GM19324 (cell line): ENCODE measurements around the gene NDNF.
A peak's percentile ranks its signal among the peaks of the same experiment; 100 is the strongest.

ENCODE experiments used
- ATAC-seq: cut with Tn5 transposase; IDR thresholded peaks from one replicate; pipeline ENCODE4 v1.9.1; 2021; ENCODE audit warnings: mild to moderate bottlenecking, moderate library complexity; ENCODE audit not compliant: unreplicated experiment, low FRiP score

Gene NDNF

DNA sequence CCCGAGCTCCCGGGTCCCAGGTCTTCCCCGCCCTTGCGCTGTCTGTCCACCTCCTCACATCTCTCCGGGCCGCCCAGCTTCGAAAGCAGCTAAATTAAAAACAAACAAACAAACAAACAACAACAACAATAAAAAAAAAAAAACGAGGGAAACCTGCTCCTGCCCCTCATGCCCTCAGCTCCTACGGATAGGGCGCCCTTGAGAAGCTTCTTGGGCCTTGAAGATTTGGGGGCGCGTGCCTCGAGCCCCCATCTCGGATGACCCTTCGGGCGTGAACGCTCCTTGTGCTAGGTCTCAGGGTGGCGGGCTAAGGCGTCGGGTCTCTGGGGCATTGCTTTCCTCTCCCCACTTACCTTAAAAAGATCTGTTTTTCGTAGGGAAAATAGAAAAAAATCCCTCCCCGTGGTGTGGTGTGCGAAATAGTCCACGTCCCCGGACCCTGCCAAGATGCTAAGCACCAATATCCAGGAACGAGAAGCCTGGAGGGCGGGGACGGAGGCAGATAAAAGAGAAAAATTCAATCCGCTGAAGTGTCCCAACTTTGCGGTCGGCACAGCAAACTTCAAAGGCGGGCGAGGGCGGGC is 603 bp downstream of the NDNF start:
- ATAC-seq: no peak

DNA sequence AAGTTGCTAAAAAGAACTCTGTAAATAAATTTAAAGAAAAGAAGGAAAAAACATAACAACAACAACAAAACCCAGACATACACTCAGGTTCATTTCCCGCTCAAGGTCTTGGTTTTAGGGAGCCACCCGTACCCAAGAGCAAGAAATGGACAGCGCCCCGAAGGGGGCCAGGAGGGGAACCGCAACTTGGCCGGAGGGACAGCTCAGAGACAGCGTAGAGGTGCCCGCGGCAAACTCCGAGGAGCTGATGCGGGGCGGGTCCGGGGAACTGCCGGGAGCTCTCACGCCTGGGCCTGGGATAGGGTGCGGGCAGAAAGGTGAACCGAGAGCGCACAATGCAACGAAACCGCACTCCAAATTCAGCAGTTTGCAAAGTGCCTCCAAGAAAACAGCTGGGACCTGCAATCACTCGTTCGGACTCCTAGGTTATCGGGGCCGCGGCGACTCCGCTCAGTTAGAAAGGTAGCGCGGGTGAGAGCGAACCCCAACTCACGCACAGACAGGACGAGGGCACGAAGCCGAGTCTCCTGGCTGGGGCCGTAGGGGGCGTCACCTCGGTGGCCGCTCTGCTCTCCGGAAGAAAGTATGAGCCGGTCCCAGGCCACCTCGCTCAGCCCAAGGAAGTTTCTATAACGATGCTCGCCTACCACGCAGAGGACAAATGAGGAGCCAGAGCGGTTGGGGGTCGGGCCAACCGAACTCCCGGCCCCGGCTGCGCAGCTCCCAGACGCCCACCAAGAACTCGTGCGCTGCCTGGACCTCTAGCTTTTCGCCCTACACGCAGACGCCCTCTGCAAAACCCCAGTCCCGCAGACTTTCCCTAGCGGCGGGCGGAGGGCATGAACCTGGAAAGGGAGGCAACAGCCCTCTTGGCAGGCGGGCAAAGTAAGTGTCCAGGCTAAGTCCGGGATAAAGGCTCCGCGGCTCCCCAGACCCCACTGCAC is 1.4 kb downstream of the NDNF start:
- no peak for ATAC-seq

DNA sequence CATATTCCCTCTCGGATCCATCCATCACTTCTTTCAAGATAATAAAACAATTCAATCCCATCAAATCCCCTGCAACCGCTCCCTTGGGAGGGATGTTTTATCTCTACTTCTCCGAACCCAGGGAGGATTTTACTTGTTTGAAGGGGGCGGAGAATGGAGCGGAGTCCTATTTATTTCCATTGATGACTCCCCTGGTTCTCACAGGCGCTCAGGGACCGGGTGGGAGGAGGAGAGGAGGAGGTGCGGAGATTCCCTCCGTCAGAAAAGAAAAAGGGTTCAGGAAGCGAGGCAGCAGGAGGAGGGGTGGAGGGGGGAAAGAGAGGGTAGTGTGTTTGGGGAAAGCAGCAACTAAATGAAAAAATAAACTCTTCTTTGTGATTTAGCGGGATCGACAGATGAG is 2.1 kb downstream of the NDNF start:
- ATAC-seq: no peak

DNA sequence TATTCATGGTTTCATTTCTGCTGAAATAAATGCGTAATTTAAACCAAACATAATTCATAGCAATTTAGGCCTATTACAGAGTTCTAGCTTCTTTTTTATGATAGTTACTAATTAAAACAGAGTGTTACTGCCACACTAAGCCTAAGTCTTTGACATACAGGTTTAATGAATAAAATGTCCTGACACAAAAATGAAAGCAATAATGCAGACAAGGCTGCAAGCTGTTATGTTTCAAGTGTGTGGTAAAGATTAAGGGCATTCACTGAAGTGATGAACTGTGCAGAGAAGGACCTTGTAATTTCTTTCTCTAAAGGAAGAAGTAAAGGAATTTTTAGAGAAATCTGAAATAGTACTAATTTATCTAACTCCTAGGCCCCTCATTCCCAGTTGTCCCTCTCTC is 2.9 kb downstream of the NDNF start:
- no peak for ATAC-seq

DNA sequence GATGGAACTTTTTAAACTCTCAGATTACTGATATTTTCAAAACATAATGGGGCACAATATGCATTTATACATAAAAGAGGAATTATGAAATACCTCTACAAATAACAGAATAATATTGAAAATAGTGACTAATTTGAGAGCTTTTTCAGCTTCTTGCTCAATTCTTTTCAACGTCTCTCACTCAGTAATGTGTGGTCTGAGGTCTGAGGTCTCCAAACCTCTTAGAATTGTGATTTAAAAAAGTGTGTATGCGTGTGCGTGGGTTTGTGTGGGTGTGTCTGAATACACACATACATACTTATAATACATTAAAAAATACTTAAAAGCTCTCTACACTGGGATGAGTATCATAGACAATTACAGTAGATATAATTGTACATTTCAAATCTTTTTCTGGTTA is 7.9 kb downstream of the NDNF start:
- ATAC-seq: no peak

DNA sequence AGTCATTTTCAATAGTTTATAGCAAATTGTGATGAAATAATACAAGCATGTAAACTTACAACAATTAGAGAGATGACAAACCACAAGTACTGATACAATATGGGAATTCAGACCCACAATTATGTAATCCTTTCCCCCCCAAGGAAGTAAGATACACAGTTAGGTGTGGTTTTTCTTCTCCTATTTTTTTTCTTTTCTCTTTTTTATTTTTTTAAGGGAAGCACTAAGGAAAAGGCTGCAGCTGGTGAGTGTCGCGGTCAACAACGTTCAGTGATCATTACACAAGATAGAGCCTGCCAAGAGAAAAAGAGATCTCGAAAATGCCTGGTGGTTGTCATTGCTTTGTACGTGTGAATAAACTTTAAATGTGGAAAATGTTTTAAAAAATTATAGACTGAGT is 9.8 kb downstream of the NDNF start:
- no peak for ATAC-seq

DNA sequence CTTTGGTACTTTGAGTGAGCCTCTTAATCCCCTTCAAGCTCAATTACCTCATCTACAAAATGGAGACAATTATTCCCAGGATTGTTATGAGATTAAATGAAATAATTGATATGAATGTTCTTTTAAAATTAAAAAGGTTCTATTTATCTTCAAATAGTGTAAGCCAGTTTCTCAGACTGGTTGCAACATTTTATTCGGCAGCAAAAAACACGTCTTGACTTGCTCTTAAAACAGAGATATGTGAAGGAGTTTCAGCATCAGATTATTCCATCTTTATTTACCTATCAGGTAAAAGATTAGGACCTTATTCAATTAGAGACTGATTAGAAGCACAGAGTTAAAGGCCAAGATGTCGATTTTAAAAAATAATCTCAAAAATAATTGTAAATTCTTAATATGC is 10.5 kb downstream of the NDNF start:
- no peak for ATAC-seq

DNA sequence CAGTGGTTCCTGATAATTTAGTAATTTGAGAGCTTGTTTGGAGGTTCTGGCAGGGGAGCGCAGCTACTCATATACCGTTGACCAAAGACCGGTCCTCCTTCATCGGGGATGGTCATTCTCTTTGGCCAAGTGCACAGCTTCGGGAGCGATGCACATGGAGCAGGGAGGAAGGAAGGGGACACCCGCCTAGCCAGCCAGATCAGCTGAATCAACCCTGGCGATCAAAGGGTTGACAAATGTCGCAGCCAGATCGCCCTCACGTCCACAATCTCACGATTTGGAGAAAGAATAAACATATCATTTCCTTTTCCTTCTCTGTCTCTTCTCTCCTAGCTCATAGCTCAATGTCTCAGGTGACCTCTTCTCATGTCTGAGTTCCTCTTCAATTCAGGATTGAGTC is 11.1 kb downstream of the NDNF start:
- ATAC-seq: no peak

DNA sequence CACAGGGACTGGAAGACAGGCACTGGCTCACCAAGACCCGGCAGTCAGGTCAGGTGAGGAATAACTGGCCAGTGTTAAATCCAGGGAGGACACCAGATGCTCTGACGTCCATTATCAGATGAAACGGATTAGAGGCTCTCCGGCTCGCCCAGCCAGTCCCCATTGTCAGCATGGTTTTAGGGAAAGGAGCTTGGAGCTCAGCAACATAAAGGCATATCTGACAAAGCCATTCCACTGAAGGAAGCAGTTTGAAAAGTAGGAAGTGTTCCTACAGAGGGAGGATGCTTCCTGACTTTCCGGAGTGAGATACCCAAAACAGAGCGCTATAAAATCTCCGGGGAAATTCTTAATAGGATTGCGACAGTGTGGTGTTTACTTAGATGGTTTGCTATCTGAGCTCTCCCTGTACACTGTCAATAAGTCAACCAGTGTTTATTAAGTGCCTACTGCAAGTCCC is 14.8 kb downstream of the NDNF start:
- no peak for ATAC-seq

DNA sequence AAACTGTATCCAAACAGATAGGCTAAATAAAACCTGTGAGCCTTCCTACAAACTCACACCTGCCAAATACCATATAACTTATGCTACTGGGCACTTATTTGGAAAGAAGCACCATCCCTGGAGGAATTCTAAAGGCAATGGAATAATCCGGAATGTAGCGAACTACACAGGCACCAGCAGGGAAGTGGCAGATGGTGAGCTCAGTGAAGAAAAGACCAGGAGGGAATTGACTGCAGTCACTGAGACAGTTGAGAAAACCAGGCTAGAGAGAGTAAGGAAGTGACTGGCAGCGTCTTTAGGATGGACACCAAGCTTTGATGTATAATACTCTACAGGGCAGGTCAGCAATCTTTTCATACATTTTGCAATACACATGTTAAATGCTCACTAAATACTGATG is 16.3 kb downstream of the NDNF start:
- ATAC-seq: no peak

DNA sequence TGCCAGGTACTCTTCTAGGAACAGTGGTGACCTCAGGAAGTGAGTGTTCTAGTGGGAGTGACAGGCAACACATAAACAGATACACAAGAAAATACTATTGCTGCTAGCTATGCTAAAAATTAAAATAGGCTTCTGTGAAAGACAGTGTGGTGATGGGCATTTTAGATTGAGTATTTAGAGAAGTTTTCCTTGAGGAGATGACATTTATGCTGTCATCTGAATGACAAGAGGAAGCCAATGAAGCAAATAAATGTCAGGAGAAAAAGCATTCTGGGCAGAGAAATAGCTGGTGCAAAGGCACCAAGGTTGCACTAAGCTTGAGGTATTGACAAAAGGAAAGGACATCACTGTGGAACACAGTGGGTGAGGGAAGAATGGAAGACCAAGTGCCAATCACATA is 18.0 kb downstream of the NDNF start:
- no peak for ATAC-seq

DNA sequence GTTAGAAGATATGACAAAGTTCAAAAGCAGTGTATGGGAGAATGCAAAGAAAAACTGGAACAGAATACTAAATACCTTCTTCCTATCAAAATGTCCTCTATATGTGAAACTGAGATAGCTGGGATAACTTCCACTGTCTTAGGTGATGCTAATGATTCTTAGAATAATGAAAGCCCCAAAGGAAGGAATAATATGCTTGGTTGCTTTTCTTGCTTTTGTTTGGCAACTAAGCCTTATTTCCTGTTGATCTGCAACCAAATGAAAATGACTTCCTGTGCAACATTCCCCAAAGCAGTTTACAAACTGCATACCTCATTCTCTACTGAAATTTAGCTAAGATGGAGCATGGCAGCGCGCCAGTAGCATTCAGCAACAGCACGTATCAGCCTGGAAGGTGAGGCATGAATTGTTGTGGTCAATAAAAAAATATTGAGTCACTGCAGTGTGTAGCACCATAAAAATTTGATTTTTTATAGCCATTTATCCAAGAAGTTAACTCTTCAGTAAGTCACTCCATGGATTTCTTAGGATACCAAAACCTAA is 18.7 kb downstream of the NDNF start:
- ATAC-seq: peak; percentile 47

DNA sequence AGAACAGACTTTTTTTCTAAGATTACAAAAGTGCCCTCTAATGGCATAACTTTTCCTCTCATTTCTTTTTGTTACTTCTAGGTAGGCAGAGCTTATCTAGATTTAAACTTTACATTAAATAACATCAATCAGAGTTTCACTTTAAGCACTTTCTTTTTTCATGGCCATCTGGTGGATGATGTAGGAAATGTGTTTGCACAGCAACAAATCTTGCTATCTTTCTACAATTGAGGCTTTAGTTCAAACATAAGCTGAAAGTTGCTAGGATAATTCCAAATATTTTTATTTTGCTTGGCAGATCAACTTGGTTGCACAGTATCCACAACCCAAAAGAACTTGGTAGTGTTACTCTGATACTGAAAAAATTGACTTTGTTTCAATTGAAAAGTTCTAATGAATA is 22.0 kb downstream of the NDNF start:
- no peak for ATAC-seq

DNA sequence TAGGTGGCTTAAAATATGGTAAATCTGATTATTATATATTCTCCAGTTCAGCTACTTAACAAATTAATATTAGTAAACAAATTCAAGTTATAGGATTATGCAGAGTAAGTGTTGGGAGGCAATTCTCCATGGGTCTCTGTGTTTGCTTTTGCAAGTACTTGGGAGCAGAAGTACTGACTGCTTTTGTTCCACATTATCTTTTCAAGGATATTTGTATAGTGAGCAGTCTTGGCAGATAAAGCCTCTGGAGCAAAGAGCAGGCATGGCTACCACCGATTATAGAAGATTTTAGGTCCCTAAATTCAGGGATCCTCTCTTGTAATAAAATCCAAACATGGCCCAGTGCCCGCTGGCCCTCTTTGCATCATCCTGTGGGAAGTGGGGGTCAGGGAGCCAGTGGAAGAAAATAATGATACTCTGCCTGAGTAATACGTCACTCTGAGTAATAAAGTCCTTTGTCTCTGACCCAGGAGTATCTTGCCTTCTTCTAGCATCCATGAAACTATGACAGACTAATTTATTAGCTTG is 23.2 kb downstream of the NDNF start:
- ATAC-seq: no peak

DNA sequence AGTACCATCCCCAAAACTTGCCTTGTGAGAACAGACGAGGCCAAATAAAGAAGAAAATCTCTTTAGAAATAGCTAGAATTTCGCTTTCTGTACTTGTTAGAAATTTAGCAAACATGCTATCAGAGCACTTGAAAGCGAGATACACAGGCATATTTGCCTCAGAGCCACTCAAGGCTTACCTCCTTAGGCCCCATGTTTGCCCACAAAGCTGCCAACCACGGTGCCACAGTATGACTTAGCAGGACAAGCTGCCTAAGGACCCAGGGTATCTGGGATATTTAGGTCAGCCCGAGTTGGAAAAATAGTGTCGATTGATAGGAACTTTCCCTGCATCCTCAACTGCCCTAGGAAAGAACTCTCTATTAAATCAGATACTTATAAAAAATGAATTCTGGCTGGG is 24.2 kb downstream of the NDNF start:
- ATAC-seq: no peak

DNA sequence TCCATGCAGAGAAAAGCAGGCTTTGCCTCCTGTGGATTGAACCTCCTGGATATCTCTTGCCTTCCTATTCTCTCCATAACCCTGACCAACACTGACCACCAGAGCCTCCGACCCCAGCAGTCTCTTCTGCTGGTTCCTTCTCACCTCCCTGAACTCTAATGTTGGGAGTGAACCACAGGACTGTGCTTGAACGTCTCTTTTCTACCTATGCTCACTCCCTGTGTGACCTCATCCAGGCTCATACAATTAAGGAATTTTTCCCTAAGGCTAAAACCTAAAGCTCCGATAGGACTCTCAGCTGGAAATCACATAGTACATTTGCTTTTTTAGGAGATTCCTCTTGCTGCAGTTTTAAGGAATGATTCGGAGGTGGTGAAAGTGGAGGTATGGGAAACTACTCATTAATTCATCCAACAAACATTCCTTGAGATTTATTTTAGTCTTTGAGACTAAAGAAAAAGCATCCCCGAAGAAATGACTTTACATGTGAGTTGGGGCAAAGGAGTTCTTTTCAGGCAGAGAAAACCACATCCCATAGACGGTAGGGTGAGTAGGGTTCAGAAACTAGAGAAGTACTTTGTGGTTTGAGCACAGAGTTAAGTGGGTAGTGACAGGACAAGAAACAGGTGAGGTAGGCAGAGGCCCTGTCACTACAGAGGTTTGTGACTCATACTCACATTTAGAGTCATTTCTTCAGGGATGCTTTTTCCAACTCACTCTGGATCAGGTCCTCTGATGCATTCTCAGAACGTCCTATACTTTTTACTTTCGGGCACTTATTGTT is 30.8 kb downstream of the NDNF start:
- peak; percentile 99 for ATAC-seq

DNA sequence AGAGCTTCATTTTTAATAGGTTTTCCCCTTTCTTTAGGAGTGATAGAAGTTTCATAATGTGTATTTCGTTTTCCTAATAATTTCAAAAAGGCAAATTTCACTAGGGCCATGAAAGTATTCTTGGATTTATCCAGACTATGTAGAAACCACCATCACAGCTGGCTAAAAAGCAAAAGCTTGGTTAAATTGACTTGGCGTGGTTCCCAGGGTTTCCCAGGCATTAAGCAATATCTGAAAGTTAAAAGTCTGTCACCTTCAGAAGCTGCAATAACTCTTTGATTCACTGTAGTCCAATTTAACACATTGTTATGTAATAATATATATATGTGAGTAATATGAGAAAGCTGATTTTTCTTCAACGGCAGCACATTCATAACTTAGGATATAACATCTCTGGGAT is 38.3 kb downstream of the NDNF start:
- no peak for ATAC-seq

DNA sequence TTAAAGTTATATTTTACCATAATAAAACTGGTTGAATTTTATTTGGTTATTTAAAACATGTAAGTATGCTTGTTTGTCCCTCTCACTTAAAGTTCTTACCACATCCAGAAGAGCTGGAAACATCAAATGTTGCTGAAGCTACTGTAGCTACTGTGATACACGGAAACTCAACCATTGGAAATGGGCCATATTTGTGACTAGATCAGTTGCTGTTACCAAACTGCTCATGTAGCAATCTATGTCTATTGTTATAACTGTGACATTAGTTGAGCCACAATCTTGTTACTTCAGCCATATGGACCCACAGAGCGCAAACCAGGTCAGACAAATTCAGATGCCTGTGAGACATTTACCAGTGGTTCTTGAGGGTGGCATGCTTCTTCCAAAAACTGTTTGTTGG is 41.6 kb downstream of the NDNF start:
- no peak for ATAC-seq

DNA sequence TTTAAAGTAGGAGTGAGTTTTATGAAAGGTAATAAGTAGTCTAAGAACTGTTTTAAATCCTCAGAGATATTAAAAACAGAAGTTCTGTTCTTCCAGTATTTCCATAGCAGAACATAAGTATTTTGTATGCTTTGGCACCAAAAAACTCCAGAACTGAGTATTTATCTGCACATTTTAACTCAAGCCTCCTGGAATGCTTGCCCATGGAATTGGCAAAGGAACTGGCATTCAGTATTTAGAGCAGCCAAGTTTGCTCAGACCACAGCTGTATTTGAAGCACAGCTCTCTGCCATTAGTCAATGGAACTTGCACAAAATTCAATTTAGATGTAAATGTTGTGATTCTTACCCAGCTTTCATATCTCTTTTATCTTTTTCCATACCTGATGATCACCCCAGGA is 42.2 kb downstream of the NDNF start:
- ATAC-seq: no peak

DNA sequence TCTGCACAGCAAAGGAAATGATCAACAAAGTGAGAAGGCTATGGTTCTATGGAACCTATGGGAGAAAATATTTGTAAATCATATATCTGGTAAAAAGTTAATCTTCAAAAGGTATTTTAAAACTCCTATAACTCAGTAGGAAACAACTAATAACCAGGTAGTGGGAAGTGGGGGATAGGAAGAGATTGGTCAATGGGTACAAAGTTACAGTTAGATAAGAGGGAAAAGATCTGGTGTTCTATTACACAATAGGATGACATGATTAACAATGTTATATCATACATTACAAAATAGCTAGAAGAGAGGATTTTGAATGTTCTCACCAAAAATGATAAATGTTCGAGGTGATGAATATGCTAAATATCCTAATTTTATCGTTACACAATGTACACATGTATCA is 46.3 kb downstream of the NDNF start:
- no peak for ATAC-seq

DNA sequence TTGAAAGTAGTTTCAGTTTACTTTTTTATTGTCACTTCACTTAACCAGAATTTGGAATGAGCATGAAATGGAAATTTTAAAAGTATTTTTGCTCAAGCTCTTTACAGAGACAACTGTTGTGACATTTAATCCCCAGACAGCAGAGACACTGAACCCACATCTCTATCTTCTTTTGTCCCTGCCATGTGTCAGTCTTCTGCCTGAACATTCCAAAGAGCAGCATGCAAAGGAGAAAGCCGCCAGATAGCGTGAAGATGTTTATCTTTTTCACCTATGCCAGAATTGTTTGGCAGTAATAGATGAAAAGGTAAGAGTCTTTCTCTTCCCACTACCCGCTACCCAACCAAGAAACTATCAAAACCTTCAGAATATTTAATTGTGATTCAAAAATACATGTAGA is 46.8 kb downstream of the NDNF start:
- no peak for ATAC-seq
